Activated T-helper 17 cell treated with anti-CD3 and anti-CD28 coated beads, Interleukin-2, amount 50 U/mL, for 72 hours (primary cell): Measurements from ENCODE around the gene ACRV1. TPM values are rescaled to one million over a fixed set of nuclear protein-coding genes. Genes with fewer than 3 reads are reported as not detected.
A peak's percentile ranks its signal among the peaks of the same experiment; 100 is the strongest.

Source experiments
- ATAC-seq: fragments of 150-1000 bp; cut with Tn5 transposase; replicated peaks from 2 replicates; pipeline ENCODE4 v1.10.0; 2021; ENCODE audit warnings: mild to moderate bottlenecking, moderate library complexity
- H3K27ac Mint-ChIP-seq: one replicate; pipeline ENCODE4 v1.8.0; 2022; ENCODE audit warnings: mixed read lengths
- H3K27me3 Mint-ChIP-seq: one replicate; pipeline ENCODE4 v1.8.0; 2022; ENCODE audit warnings: mixed read lengths
- H3K36me3 Mint-ChIP-seq: one replicate; pipeline ENCODE4 v1.8.0; 2022; ENCODE audit warnings: low read depth, mild to moderate bottlenecking, mixed read lengths
- H3K4me1 Mint-ChIP-seq: one replicate; pipeline ENCODE4 v1.8.0; 2022; ENCODE audit warnings: mixed read lengths
- H3K4me3 Mint-ChIP-seq: one replicate; pipeline ENCODE4 v1.8.0; 2022; ENCODE audit warnings: mild to moderate bottlenecking, mixed read lengths
- H3K9me3 Mint-ChIP-seq: one replicate; pipeline ENCODE4 v1.8.0; 2022; ENCODE audit warnings: mixed read lengths
- total RNA-seq, 2 donors: library from RNA; stranded (reverse); gene quantifications; one replicate each; pipeline ENCODE4 v1.2.3, GENCODE V29; 2022

Gene ACRV1
- total RNA-seq, 2 donors from 2014 or later, result not detected

DNA sequence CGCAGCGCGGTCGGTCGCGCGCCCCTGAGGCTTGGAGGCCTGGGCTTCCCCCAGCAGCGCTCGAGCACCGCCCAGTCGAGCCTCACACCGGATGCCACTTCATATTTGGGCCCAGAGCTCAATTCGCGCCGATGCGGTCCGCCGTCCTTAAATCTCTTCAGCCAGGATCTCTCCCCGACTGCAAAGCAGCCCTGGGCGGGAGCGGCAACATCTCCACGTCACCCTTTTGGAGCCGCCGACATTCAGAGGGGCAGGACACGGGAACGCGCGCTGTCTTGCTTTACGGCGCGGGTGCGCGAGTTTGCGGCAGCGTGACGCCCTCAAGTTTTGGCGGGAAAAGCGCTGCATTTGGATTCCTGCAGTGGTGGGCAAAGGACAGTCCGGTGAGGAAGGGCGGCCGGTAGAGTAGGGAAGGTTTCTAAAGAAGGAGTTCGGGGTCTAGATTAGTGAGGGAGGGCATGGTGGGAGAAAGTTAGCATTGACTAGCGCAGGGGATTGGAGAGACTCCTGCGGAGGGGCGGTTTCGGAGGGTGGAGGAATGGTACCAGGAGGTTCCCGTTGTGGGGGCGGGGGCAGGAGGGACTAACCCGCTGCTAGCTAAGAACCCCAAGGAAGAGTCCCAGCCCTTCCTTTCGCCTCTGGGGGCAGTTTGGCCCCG, 54.9 kb downstream of the ACRV1 start:
- peak; percentile 93 for ATAC-seq
- Mint-ChIP-seq H3K27me3 (no peaks in the 10 kb centered on the region), H3K9me3 (no peaks in the 10 kb centered on the region), H3K36me3 (peaks cover 79% of the 10 kb centered on the region), H3K4me3 (peak overlapping the region; percentile 91), H3K27ac (peak overlapping the region; percentile 96), H3K4me1 (peaks cover 14% of the 10 kb centered on the region)

GRCh38 chr11:125625225-125625629, 55.4 kb downstream of the ACRV1 start:
- H3K9me3 Mint-ChIP-seq, result no peaks in the 10 kb centered on the region
- H3K27me3 Mint-ChIP-seq, result no peaks in the 10 kb centered on the region
- peaks cover 80% of the 10 kb centered on the region for H3K36me3 Mint-ChIP-seq
- H3K27ac Mint-ChIP-seq, result peak overlapping the region; percentile 96
- peaks cover 14% of the 10 kb centered on the region for H3K4me1 Mint-ChIP-seq
- H3K4me3 Mint-ChIP-seq, result peak overlapping the region; percentile 91
- no peak for ATAC-seq

GRCh38 chr11:125624756-125625213, 55.9 kb downstream of the ACRV1 start, which contains the start of gene CHEK1:
Gene CHEK1 (plus strand): TSS chr11:125625163. CDS start chr11:125626769, 1,606 bp downstream.
- Mint-ChIP-seq H3K9me3 (no peaks in the 10 kb centered on the region), H3K27me3 (no peaks in the 10 kb centered on the region), H3K36me3 (peaks cover 80% of the 10 kb centered on the region), H3K27ac (peak within 1 kb of the TSS; percentile 96), H3K4me3 (peak within 1 kb of the TSS; percentile 91), H3K4me1 (peaks cover 14% of the 10 kb centered on the region)
- no peak for ATAC-seq

GRCh38 chr11:125623064-125623463, 57.6 kb downstream of the ACRV1 start:
- no peaks in the 10 kb centered on the region for H3K9me3 Mint-ChIP-seq
- ATAC-seq, result no peak
- H3K27ac Mint-ChIP-seq, result peak overlapping the region; percentile 22
- H3K27me3 Mint-ChIP-seq, result no peaks in the 10 kb centered on the region
- H3K4me3 Mint-ChIP-seq, result no peak overlapping the region
- H3K36me3 Mint-ChIP-seq, result peaks cover 82% of the 10 kb centered on the region
- H3K4me1 Mint-ChIP-seq, result peaks cover 14% of the 10 kb centered on the region

DNA sequence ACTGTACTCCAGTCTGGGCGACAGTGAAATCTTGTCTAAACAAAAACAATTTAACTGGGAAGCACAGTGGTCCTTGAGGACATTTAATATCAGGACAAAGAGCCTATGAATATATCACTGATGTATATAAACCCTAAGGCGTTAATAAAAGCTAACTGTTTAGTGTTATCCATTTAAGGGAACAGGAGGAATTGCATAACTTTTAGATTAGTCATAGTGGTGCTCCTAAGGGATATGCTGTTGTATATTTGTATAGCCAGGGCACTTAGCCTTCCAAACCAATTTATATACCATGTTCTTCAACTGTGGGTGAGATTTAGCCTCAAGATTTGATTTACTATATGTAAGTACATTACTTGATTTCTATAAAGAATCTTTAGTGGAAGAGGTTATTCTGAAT, 58.7 kb downstream of the ACRV1 start:
- no peak overlapping the region for H3K4me3 Mint-ChIP-seq
- ATAC-seq, result no peak
- no peaks in the 10 kb centered on the region for H3K27me3 Mint-ChIP-seq
- peak overlapping the region; percentile 20 for H3K27ac Mint-ChIP-seq
- H3K4me1 Mint-ChIP-seq, result peaks cover 6% of the 10 kb centered on the region
- H3K9me3 Mint-ChIP-seq, result no peaks in the 10 kb centered on the region
- H3K36me3 Mint-ChIP-seq, result peaks cover 82% of the 10 kb centered on the region

Other genes with a start within 250 kb of the ACRV1 start
- gene FEZ1, start 184.6 kb downstream of the ACRV1 start, total RNA-seq, result 1 to 10 TPM; 2.4 to 3.3 TPM
- 10 to 100 TPM; 17.0 to 40.5 TPM for gene EI24, start 111.4 kb downstream of the ACRV1 start, total RNA-seq
- gene STT3A, start 88.0 kb downstream of the ACRV1 start, total RNA-seq, result 100 to 1,000 TPM; 133 to 146 TPM
- 100 to 1,000 TPM in 1 of 2 donors, 10 to 100 TPM in 1; 96.0 to 147 TPM for gene CHEK1, start 55.7 kb downstream of the ACRV1 start, total RNA-seq
- gene PATE1, start 65.4 kb upstream of the ACRV1 start, total RNA-seq, result not detected
- not detected for gene PATE2, start 98.0 kb upstream of the ACRV1 start, total RNA-seq
- not detected for gene PATE3, start 107.3 kb upstream of the ACRV1 start, total RNA-seq
- not detected for gene PATE4, start 152.5 kb upstream of the ACRV1 start, total RNA-seq
- gene HYLS1, start 206.8 kb upstream of the ACRV1 start, total RNA-seq, result 1 to 10 TPM; 7.7 to 9.2 TPM
- gene PUS3, start 222.4 kb upstream of the ACRV1 start, total RNA-seq, result 10 to 100 TPM; 13.1 to 15.9 TPM
- under 1 TPM; 0.32 to 0.69 TPM for gene DDX25, start 223.7 kb upstream of the ACRV1 start, total RNA-seq